ENCODE results near the gene DAO. TPM values are rescaled to one million over a fixed set of nuclear protein-coding genes. Genes with fewer than 3 reads are reported as not detected.

DAO gene
- total and polyA plus RNA-seq, 2 of the 4 experiments (the other 2 are of a cell fraction): not detected

DNA sequence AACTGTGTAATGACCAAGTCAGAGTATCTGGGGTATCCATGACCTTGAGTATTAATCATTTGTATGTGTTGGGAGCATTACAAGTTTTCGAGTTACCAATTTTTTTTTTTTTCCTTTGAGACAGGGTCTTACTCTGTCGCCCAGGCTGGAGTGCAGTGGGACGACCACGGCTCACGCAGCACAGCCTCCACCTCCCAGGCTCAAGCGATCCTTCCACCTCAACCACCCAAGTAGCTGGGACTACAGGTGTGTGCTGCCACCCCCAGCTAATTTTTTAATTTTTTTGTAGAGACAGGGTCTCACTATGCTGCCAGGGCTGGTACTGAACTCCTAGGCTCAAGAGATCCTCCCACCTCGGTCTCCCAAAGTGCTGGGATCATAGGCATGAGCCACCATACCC is 42.2 kb upstream of the DAO start:
- Histone ChIP-seq H3K9me3 (ENCODE audit: control insufficient read depth, insufficient read depth, low read length) (no peaks in the 10 kb centered on the region), H2AK5ac (ENCODE audit: low read depth, low read length) (peak overlapping the region; percentile 100), H3K4me2 (ENCODE audit: low read depth, low read length) (no peak overlapping the region), H3K27ac (ENCODE audit: insufficient read depth, low read length) (peak overlapping the region; percentile 87), H3K14ac (replicated peaks; ENCODE audit: low read depth, low read length) (peak overlapping the region; percentile 99), H2BK5ac (ENCODE audit: low read depth, low read length, poor library complexity, severe bottlenecking) (peak overlapping the region; percentile 98), H2BK15ac (ENCODE audit: low read depth, low read length) (peak overlapping the region; percentile 90; the same call in 1 of the 3 replicates), H3K79me1 (ENCODE audit: low read depth in 1 of 2, low read length in 2 of 2) (peaks cover 27 to 67% of the 10 kb centered on the region in 2 experiments), H3K4me3 (ENCODE audit: insufficient read depth, low read depth, low read length) (no peak overlapping the region), H2BK20ac (ENCODE audit: low read depth, low read length) (peak overlapping the region; percentile 98), H3K9me1 (ENCODE audit: insufficient read depth, low read length) (peaks cover 37% of the 10 kb centered on the region), H4K91ac (ENCODE audit: insufficient read depth, low read depth, low read length) (peak overlapping the region; percentile 99), H4K20me1 (ENCODE audit: insufficient read depth, low read length) (peaks cover 3% of the 10 kb centered on the region), H3K23ac (ENCODE audit: low read depth, low read length) (peak overlapping the region; percentile 100; the same call in 1 of the 2 replicates), H4K8ac (ENCODE audit: low read depth in 2 of 2, low read length in 2 of 2) (peak overlapping the region; percentile 88 to 98), H2AK9ac (replicated peaks; ENCODE audit: low read depth, low read length, poor library complexity) (no peak overlapping the region), H3K56ac (ENCODE audit: extremely low read depth, insufficient read depth, low read length) (peak overlapping the region; percentile 99), H3K27me3 (ENCODE audit: control insufficient read depth, insufficient read depth, low read length) (no peaks in the 10 kb centered on the region), H3K9ac (ENCODE audit: low read depth, low read length) (peak overlapping the region; percentile 61; the same call in 1 of the 2 replicates), H3K4ac (ENCODE audit: low read depth, low read length) (peak overlapping the region; percentile 99), H2AFZ (replicated peaks; ENCODE audit: low read length, poor library complexity) (no peak overlapping the region), H3K4me1 (ENCODE audit: control insufficient read depth, insufficient read depth, low read length) (peaks cover 52% of the 10 kb centered on the region), H3K36me3 (ENCODE audit: control insufficient read depth, insufficient read depth, low read length) (peaks cover 38% of the 10 kb centered on the region), H2BK120ac (ENCODE audit: low read depth, low read length) (peak overlapping the region; percentile 99), H4K5ac (ENCODE audit: low read depth, low read length) (peak overlapping the region; percentile 24; the same call in 1 of the 2 replicates), H3K18ac (ENCODE audit: low read depth, low read length) (peak overlapping the region; percentile 59)
- no peak for DNase-seq
- intact Hi-C loops (cut with micrococcal nuclease) (loop anchor here (1.0 kb wide), 1 partner anchor 18 kb away; no protein-coding TSS in a partner anchor), dilution Hi-C loops (cut with HindIII; ENCODE audit: low sequenced_read_pairs, unreplicated experiment) (no loop called here), in situ Hi-C loops (cut with MboI; ENCODE audit: low sequenced_read_pairs) (no loop called here)
- no TSS peak for BruUV-seq (replicated peaks)
- POLR2A ChIA-PET (ENCODE audit: unreplicated experiment): interaction anchor here (0.6 to 1.3 kb wide), 3 partner anchors 11 to 177 kb away, joined by 3 to 11 read pairs (median 5); no protein-coding TSS in a partner anchor
- CTCF ChIA-PET: interaction anchor here (0.8 to 1.3 kb wide), 5 partner anchors 13 to 173 kb away, joined by 3 to 4 read pairs (median 3); no protein-coding TSS in a partner anchor
- TF ChIP-seq MAZ (IDR thresholded peaks at IDR 0.05; ENCODE audit: borderline replicate concordance, low read depth, low read length): no peak
- TF ChIP-seq POLR2A (IDR thresholded peaks at IDR 0.05; ENCODE audit: low read depth, low read length): peak; percentile 81; the same call in 1 of the 2 replicates
- no peak for ATAC-seq (ENCODE audit: low read depth)
- no CpG with 5 or more reads among the region's 7 CpGs for WGBS, 2 experiments (ENCODE audit: extremely low coverage in 2 of 2, insufficient read length in 1 of 2)

Data from IMR-90 (cell line).